GM12891 (cell line): ENCODE data around the gene ZMYND19.

Experiments
- PAX5 ChIP-seq: IDR thresholded peaks from 2 replicates; pipeline ENCODE4 v1.6.1; 2011; ENCODE audit warnings: low read length, moderate library complexity, mild to moderate bottlenecking; ENCODE audit not compliant: insufficient read depth, severe bottlenecking
- POLR2A ChIP-seq: IDR thresholded peaks from 2 replicates; pipeline ENCODE4 v1.6.1; 2011; ENCODE audit warnings: low read depth, low read length, control low read depth
- POLR2AphosphoS5 ChIP-seq: IDR thresholded peaks from 2 replicates; pipeline ENCODE4 v1.6.1; 2011; ENCODE audit warnings: low read depth, low read length, control low read depth
- POU2F2 ChIP-seq: IDR thresholded peaks from 2 replicates; pipeline ENCODE4 v1.6.1; 2011; ENCODE audit warnings: low read depth, mild to moderate bottlenecking, control low read depth, low read length, moderate library complexity
- SPI1 ChIP-seq: IDR thresholded peaks from 2 replicates; pipeline ENCODE4 v1.6.1; 2011; ENCODE audit warnings: low read depth, low read length, control low read depth
- TAF1 ChIP-seq: IDR thresholded peaks from 2 replicates; pipeline ENCODE4 v1.6.1; 2011; ENCODE audit warnings: low read depth, low read length, control low read depth

DNA sequence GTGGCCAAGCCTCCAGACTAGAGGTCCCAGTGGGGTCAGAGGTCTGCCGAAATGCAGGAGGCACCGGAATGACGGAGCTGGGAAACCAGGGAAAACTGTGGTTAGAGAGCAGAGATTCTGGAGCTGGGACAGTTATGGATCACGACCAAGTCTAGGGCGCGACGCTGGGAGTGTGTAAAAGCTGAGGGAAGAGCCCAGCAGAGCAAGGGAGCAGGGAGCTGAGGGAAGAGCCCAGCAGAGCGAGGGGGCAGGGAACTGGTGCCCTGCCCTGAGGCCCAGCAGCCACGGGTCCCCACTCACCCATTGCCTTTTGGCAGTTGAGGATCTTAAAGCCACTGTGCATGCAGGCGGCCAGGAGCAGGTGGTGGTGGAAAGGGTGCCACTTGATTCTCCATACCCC lies 26.2 kb downstream of the ZMYND19 start:
- no peak for TF ChIP-seq TAF1
- no peak for TF ChIP-seq POLR2A
- no peak for TF ChIP-seq POLR2AphosphoS5
- no peak for TF ChIP-seq PAX5
- no peak for TF ChIP-seq SPI1
- TF ChIP-seq POU2F2: no peak
